ENCODE data around the gene MEP1B.

The MEP1B gene

GRCh38 chr18:32252141-32252860, 62.5 kb downstream of the MEP1B start:
- H3K4me3 ChIP-seq (replicated peaks in 1 of 2; ENCODE audit: low read depth in 2 of 2, low read length in 2 of 2) = no peak overlapping the region
- no peak for DNase-seq (ENCODE audit: low read depth in 2 of 2)
- no peak for TF ChIP-seq CTCF (IDR thresholded peaks at IDR 0.05; ENCODE audit: low read depth, low read length)

- no peak for TF ChIP-seq CTCF (IDR thresholded peaks at IDR 0.05; ENCODE audit: low read depth, low read length)
- no peak for DNase-seq (ENCODE audit: low read depth in 2 of 2)
- no peak overlapping the region for H3K4me3 ChIP-seq (replicated peaks in 1 of 2; ENCODE audit: low read depth in 2 of 2, low read length in 2 of 2)
These were observed 65.7 kb downstream of the MEP1B start for GRCh38 chr18:32255570-32255969.

GRCh38 chr18:32257084-32257785, 67.4 kb downstream of the MEP1B start:
- TF ChIP-seq CTCF (IDR thresholded peaks at IDR 0.05; ENCODE audit: low read depth, low read length) = no peak
- H3K4me3 ChIP-seq (replicated peaks in 1 of 2; ENCODE audit: low read depth in 2 of 2, low read length in 2 of 2) = no peak overlapping the region
- DNase-seq (ENCODE audit: low read depth in 2 of 2) = no peak

GRCh38 chr18:32258148-32258547, 68.3 kb downstream of the MEP1B start:
- no peak overlapping the region for H3K4me3 ChIP-seq (replicated peaks in 1 of 2; ENCODE audit: low read depth in 2 of 2, low read length in 2 of 2)
- DNase-seq (ENCODE audit: low read depth in 2 of 2) = no peak
- TF ChIP-seq CTCF (IDR thresholded peaks at IDR 0.05; ENCODE audit: low read depth, low read length) = no peak

- no peak for TF ChIP-seq CTCF (IDR thresholded peaks at IDR 0.05; ENCODE audit: low read depth, low read length)
- no peak for DNase-seq (ENCODE audit: low read depth in 2 of 2)
These were observed 68.8 kb downstream of the MEP1B start for GRCh38 chr18:32258558-32259204.

GRCh38 chr18:32259553-32259952, 69.7 kb downstream of the MEP1B start:
- H3K4me3 ChIP-seq (replicated peaks in 1 of 2; ENCODE audit: low read depth in 2 of 2, low read length in 2 of 2) = no peak overlapping the region
- TF ChIP-seq CTCF (IDR thresholded peaks at IDR 0.05; ENCODE audit: low read depth, low read length) = no peak
- DNase-seq (ENCODE audit: low read depth in 2 of 2) = peak in 1 of 2 donors; percentile 22

More at GRCh38 chr18:32258558-32259204, 68.8 kb downstream of the MEP1B start:
- no peak overlapping the region for H3K4me3 ChIP-seq (replicated peaks in 1 of 2; ENCODE audit: low read depth in 2 of 2, low read length in 2 of 2)

All from cardiac fibroblast (primary cell).